ENCODE measurements around the gene HOXC10.

Gene HOXC10

GRCh38 chr12:53992377-53992889 lies 7.5 kb downstream of the HOXC10 start:
- no peak for DNase-seq (ENCODE audit: low read depth)

GRCh38 chr12:53993162-53994008 lies 8.4 kb downstream of the HOXC10 start:
- no peak for DNase-seq (ENCODE audit: low read depth)

- no peak for DNase-seq (ENCODE audit: low read depth)
Observed at GRCh38 chr12:53994009-53994263, 9.0 kb downstream of the HOXC10 start.

- DNase-seq (ENCODE audit: low read depth) = no peak
Observed at GRCh38 chr12:53994264-53995001, 9.5 kb downstream of the HOXC10 start.

- DNase-seq (ENCODE audit: low read depth) = no peak
Observed at GRCh38 chr12:53995002-53995377, 10.0 kb downstream of the HOXC10 start.

GRCh38 chr12:53995378-53996239 lies 10.7 kb downstream of the HOXC10 start:
- DNase-seq (ENCODE audit: low read depth) = no peak

GRCh38 chr12:53996240-53997203 lies 11.6 kb downstream of the HOXC10 start:
- DNase-seq (ENCODE audit: low read depth) = no peak

GRCh38 chr12:53997204-53998109 lies 12.5 kb downstream of the HOXC10 start:
- no peak for DNase-seq (ENCODE audit: low read depth)

GRCh38 chr12:53998110-53998899 lies 13.4 kb downstream of the HOXC10 start:
- DNase-seq (ENCODE audit: low read depth) = no peak

- DNase-seq (ENCODE audit: low read depth) = no peak
Observed at GRCh38 chr12:53998900-53999236, 13.9 kb downstream of the HOXC10 start.

GRCh38 chr12:53999559-54000115 lies 14.7 kb downstream of the HOXC10 start:
- DNase-seq (ENCODE audit: low read depth) = no peak

- no peak for DNase-seq (ENCODE audit: low read depth)
Observed at GRCh38 chr12:54000116-54001114, 15.5 kb downstream of the HOXC10 start, which contains the start of gene HOXC9. HOXC9 (plus strand) TSS chr12:54000161; CDS start chr12:54000189, 28 bp downstream.

- DNase-seq (ENCODE audit: low read depth) = no peak
Observed at GRCh38 chr12:54001283-54002187, 16.6 kb downstream of the HOXC10 start.

GRCh38 chr12:54002278-54002914 lies 17.4 kb downstream of the HOXC10 start:
- DNase-seq (ENCODE audit: low read depth) = no peak

- DNase-seq (ENCODE audit: low read depth) = no peak
Observed at GRCh38 chr12:54002915-54003389, 18.0 kb downstream of the HOXC10 start.

- no peak for DNase-seq (ENCODE audit: low read depth)
Observed at GRCh38 chr12:54003625-54004024, 18.7 kb downstream of the HOXC10 start.
